WTC11 (cell line): ENCODE data around the gene RTN4.

Experiments used
- E2F5 ChIP-seq: sonication (generic); formaldehyde crosslinking; IDR thresholded peaks from 2 replicates; pipeline ENCODE4 v1.8.1; 2022; ENCODE audit warnings: mild to moderate bottlenecking, moderate library complexity, missing genetic modification reagents
- ESRRA ChIP-seq: sonication (generic); formaldehyde crosslinking; IDR thresholded peaks from 2 replicates; pipeline ENCODE4 v1.8.1; 2022; ENCODE audit warnings: mild to moderate bottlenecking, missing genetic modification reagents, borderline replicate concordance
- GABPB1 ChIP-seq: sonication (generic); formaldehyde crosslinking; IDR thresholded peaks from 2 replicates; pipeline ENCODE4 v1.8.1; 2023; ENCODE audit warnings: mild to moderate bottlenecking, missing genetic modification reagents
- HMGXB4 ChIP-seq: sonication (generic); formaldehyde crosslinking; IDR thresholded peaks from 2 replicates; pipeline ENCODE4 v1.8.1; 2023; ENCODE audit warnings: mild to moderate bottlenecking, moderate library complexity, missing genetic modification reagents
- MAX ChIP-seq: sonication (generic); formaldehyde crosslinking; IDR thresholded peaks from 2 replicates; pipeline ENCODE4 v1.8.0; 2022; ENCODE audit warnings: mild to moderate bottlenecking, missing genetic modification reagents
- NFYB ChIP-seq: sonication (generic); formaldehyde crosslinking; conservative IDR thresholded peaks from 2 replicates; pipeline ENCODE4 v1.8.0; 2022; ENCODE audit warnings: low read depth, missing genetic modification reagents
- NR3C1 ChIP-seq: sonication (generic); formaldehyde crosslinking; conservative IDR thresholded peaks from 2 replicates; pipeline ENCODE4 v1.8.1; 2023; ENCODE audit warnings: low read depth, mild to moderate bottlenecking, missing genetic modification reagents
- PREB ChIP-seq: sonication (generic); formaldehyde crosslinking; IDR thresholded peaks from 2 replicates; pipeline ENCODE4 v1.8.1; 2022; ENCODE audit warnings: mild to moderate bottlenecking, missing genetic modification reagents, moderate library complexity, borderline replicate concordance
- STAT6 ChIP-seq: sonication (generic); formaldehyde crosslinking; conservative IDR thresholded peaks from 2 replicates; pipeline ENCODE4 v1.8.1; 2023; ENCODE audit warnings: mild to moderate bottlenecking, low read depth, missing genetic modification reagents, moderate library complexity
- ZNF232 ChIP-seq: sonication (generic); formaldehyde crosslinking; IDR thresholded peaks from 2 replicates; pipeline ENCODE4 v1.8.0; 2022; ENCODE audit warnings: mild to moderate bottlenecking, missing genetic modification reagents
- ZNF671 ChIP-seq: fragments of 250-450 bp; sonication (Bioruptor Pico); IDR thresholded peaks from 2 replicates; pipeline ENCODE4 v1.8.0; 2021; ENCODE audit warnings: mild to moderate bottlenecking
- TF ChIP-seq, protein P1 (sequence below): fragments of 200-600 bp; IDR thresholded peaks from 2 replicates; pipeline ENCODE4 v1.8.0; 2022; ENCODE audit warnings: antibody characterized with exemption
- TF ChIP-seq, protein P2 (sequence below): sonication (generic); formaldehyde crosslinking; IDR thresholded peaks from 2 replicates; pipeline ENCODE4 v1.8.1; 2023; ENCODE audit warnings: mild to moderate bottlenecking, missing genetic modification reagents, moderate library complexity

DNA sequence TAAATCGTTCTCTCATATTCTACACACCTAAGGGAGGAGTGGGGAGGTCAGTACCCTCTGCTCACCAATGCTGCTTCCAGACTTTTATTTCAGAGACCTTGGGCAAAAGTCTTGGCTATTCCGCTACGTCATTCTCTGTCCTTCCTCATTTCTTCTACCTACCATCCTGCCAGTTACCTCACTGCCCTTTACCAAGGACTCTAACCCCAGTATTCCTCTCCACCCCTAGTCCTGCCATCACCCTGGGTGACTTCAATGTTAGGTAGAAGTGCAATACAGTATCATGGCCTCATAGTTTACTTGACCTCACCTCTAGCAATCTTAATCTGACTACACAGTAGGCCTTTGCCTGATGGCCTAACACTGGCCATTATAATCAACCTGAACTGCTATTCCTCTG lies 27.8 kb downstream of the RTN4 start:
- TF ChIP-seq, protein P1, sequence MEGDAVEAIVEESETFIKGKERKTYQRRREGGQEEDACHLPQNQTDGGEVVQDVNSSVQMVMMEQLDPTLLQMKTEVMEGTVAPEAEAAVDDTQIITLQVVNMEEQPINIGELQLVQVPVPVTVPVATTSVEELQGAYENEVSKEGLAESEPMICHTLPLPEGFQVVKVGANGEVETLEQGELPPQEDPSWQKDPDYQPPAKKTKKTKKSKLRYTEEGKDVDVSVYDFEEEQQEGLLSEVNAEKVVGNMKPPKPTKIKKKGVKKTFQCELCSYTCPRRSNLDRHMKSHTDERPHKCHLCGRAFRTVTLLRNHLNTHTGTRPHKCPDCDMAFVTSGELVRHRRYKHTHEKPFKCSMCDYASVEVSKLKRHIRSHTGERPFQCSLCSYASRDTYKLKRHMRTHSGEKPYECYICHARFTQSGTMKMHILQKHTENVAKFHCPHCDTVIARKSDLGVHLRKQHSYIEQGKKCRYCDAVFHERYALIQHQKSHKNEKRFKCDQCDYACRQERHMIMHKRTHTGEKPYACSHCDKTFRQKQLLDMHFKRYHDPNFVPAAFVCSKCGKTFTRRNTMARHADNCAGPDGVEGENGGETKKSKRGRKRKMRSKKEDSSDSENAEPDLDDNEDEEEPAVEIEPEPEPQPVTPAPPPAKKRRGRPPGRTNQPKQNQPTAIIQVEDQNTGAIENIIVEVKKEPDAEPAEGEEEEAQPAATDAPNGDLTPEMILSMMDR, result no peak
- TF ChIP-seq ZNF671 (CRISPR knock-in tag) (no peak), HMGXB4 (no peak), E2F5 (no peak), ESRRA (no peak), MAX (CRISPR knock-in tag) (no peak), ZNF232 (no peak), NFYB (CRISPR knock-in tag) (no peak), NR3C1 (no peak), STAT6 (no peak), PREB (CRISPR knock-in tag) (no peak), GABPB1 (CRISPR knock-in tag) (no peak)
- TF ChIP-seq, protein P2, sequence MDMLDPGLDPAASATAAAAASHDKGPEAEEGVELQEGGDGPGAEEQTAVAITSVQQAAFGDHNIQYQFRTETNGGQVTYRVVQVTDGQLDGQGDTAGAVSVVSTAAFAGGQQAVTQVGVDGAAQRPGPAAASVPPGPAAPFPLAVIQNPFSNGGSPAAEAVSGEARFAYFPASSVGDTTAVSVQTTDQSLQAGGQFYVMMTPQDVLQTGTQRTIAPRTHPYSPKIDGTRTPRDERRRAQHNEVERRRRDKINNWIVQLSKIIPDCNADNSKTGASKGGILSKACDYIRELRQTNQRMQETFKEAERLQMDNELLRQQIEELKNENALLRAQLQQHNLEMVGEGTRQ (CRISPR knock-in tag), result no peak
